HepG2 (cell line): ENCODE measurements around the gene SERINC5. TPM values are rescaled to one million over a fixed set of nuclear protein-coding genes. Genes with fewer than 3 reads are reported as not detected.

ENCODE experiments used
- ATAC-seq: fragments of 200-7000 bp; cut with Tn5 transposase; 3 replicates; pipeline ENCODE4 v1.9.1; 2020; ENCODE audit warnings: mild to moderate bottlenecking, moderate library complexity
- BruUV-seq: library from RNA; stranded (reverse); fragments of 400-500 nt; replicated peaks from 2 replicates; lab custom pipeline; 2021; lab: Mats Ljungman, UMichigan
- CTCF ChIA-PET: fragments of 300-600 bp; formaldehyde crosslinking; extraction: SDS; loops from one replicate; lab custom pipeline; 2021; ENCODE audit warnings: low total read pairs, inconsistent platforms, low intra/inter-chr PET ratio; lab: Yijun Ruan, JAX
- POLR2A ChIA-PET: fragments of 350-600 bp; sonication (Branson Sonifier 250); formaldehyde crosslinking; loops from one replicate; lab custom pipeline; 2020; ENCODE audit warnings: antibody characterized with exemption, inconsistent platforms; lab: Yijun Ruan, JAX
- DNase-seq: peaks from one replicate; pipeline ENCODE4 v3.0.0-alpha.2; 2015; ENCODE audit warnings: low spot score
- FAIRE-seq: peaks from 3 replicates; lab custom pipeline; 2011; peaks lifted over from hg19 to GRCh38; lab: Jason Lieb, UNC
- H2AFZ ChIP-seq: one replicate; pipeline ENCODE4 v1.6.1; 2011; ENCODE audit warnings: low read length, inconsistent platforms
- H3K27ac ChIP-seq: fragments of 300-600 bp; 3 replicates; pipeline ENCODE4 v1.8.0; 2011; ENCODE audit warnings: mixed run types, mild to moderate bottlenecking, mixed read lengths, low read length, inconsistent platforms; ENCODE audit not compliant: insufficient read depth; ENCODE audit errors: extremely low read length
- H3K27me3 ChIP-seq, 2 experiments: fragments of 200-600 bp in 1 of 2; 2 replicates in 1 of 2; 3 replicates in 1 of 2; pipeline versions ENCODE4 v1.6.0 to v1.8.0; 2011; ENCODE audit warnings: low read length in 2 of 2, mild to moderate bottlenecking in 2 of 2, moderate library complexity in 2 of 2, inconsistent platforms in 1 of 2; ENCODE audit not compliant: insufficient read depth in 2 of 2, control insufficient read depth in 1 of 2
- H3K36me3 ChIP-seq, 2 experiments: fragments of 200-600 bp in 1 of 2; replicated peaks in 1 of 2; 2 replicates in 1 of 2; 3 replicates in 1 of 2; pipeline versions ENCODE4 v1.5.1 to v1.8.0; 2011; ENCODE audit warnings: low read length in 2 of 2, inconsistent platforms in 1 of 2; ENCODE audit not compliant: insufficient read depth in 2 of 2, control insufficient read depth in 1 of 2
- H3K4me1 ChIP-seq: 2 replicates; pipeline ENCODE4 v1.5.1; 2012; ENCODE audit warnings: low read length, inconsistent platforms; ENCODE audit not compliant: insufficient read depth
- H3K4me2 ChIP-seq: 2 replicates; pipeline ENCODE4 v1.6.0; 2011; ENCODE audit warnings: low read depth, low read length, inconsistent platforms
- H3K4me3 ChIP-seq, 3 experiments: fragments of 200-600 bp in 1 of 3; sonication (generic), shearing (Covaris generic) in 1 of 3; replicated peaks in 1 of 3; 2 replicates each; pipeline ENCODE4 v1.5.1; 2011 to 2016; ENCODE audit warnings: low read length in 3 of 3, inconsistent platforms in 2 of 3, low read depth in 2 of 3, mild to moderate bottlenecking in 2 of 3, control low read depth in 1 of 3, mixed read lengths in 1 of 3; ENCODE audit not compliant: insufficient read depth in 1 of 3
- H3K79me2 ChIP-seq: one replicate; pipeline ENCODE4 v1.6.1; 2011; ENCODE audit warnings: low read length, inconsistent platforms; ENCODE audit not compliant: insufficient read depth
- H3K9ac ChIP-seq: 2 replicates; pipeline ENCODE4 v1.6.0; 2011; ENCODE audit warnings: mild to moderate bottlenecking, low read depth, low read length, inconsistent platforms; ENCODE audit not compliant: insufficient read depth
- H3K9me3 ChIP-seq: 2 replicates; pipeline ENCODE4 v1.5.1; 2012; ENCODE audit warnings: mild to moderate bottlenecking, low read length
- H4K20me1 ChIP-seq: 2 replicates; pipeline ENCODE4 v1.6.0; 2011; ENCODE audit warnings: inconsistent platforms, mild to moderate bottlenecking, low read length, moderate library complexity; ENCODE audit not compliant: insufficient read depth
- ATF5 ChIP-seq: sonication (generic); formaldehyde crosslinking; IDR thresholded peaks from 2 replicates; pipeline ENCODE4 v1.4.0; 2020; ENCODE audit warnings: mild to moderate bottlenecking, low read depth, missing genetic modification reagents
- CCAR2 ChIP-seq: fragments of 200-400 bp; formaldehyde crosslinking; optimal IDR thresholded peaks from 2 replicates; pipeline ENCODE3; 2018; ENCODE audit warnings: low read depth, mild to moderate bottlenecking, low read length, moderate library complexity
- EEA1 ChIP-seq: sonication (generic); formaldehyde crosslinking; IDR thresholded peaks from 2 replicates; pipeline ENCODE4 v1.5.1; 2020; ENCODE audit warnings: mild to moderate bottlenecking, missing genetic modification reagents, borderline replicate concordance
- FIP1L1 ChIP-seq: fragments of 200-400 bp; formaldehyde crosslinking; IDR thresholded peaks from 2 replicates; pipeline ENCODE4 v1.6.1; 2018; ENCODE audit warnings: low read depth, mild to moderate bottlenecking, low read length, moderate library complexity, borderline replicate concordance; ENCODE audit not compliant: insufficient read depth
- GATAD1 ChIP-seq: IDR thresholded peaks from 2 replicates; pipeline ENCODE4 v1.6.1; 2016; ENCODE audit warnings: missing genetic modification reagents, missing compliant biosample characterization
- HDAC6 ChIP-seq: fragments of 200-600 bp; sonication (generic); IDR thresholded peaks from 2 replicates; pipeline ENCODE4 v1.7.0; 2017; ENCODE audit warnings: mild to moderate bottlenecking, antibody characterized with exemption, low read length, low read depth
- POLR2AphosphoS2 ChIP-seq: IDR thresholded peaks from 2 replicates; pipeline ENCODE4 v1.6.1; 2011; ENCODE audit warnings: low read depth, low read length, improper control_type of control experiment
- RFX5 ChIP-seq: IDR thresholded peaks from 2 replicates; pipeline ENCODE4 v1.6.1; 2011; ENCODE audit warnings: low read depth, low read length, improper control_type of control experiment
- RNF219 ChIP-seq: sonication (generic); formaldehyde crosslinking; IDR thresholded peaks from 2 replicates; pipeline ENCODE4 v1.5.0; 2020; ENCODE audit warnings: mild to moderate bottlenecking, missing genetic modification reagents
- TBL1XR1 ChIP-seq: fragments of 150-350 bp; IDR thresholded peaks from 2 replicates; pipeline ENCODE4 v1.6.1; 2014; ENCODE audit warnings: borderline replicate concordance, low read length; ENCODE audit not compliant: partially characterized antibody
- WIZ ChIP-seq: sonication (generic); formaldehyde crosslinking; IDR thresholded peaks from 2 replicates; pipeline ENCODE4 v1.5.1; 2020; ENCODE audit warnings: mild to moderate bottlenecking, missing genetic modification reagents
- ZFX ChIP-seq: sonication (generic); formaldehyde crosslinking; IDR thresholded peaks from 2 replicates; pipeline ENCODE4 v1.4.0; 2020; ENCODE audit warnings: mild to moderate bottlenecking, low read depth, missing genetic modification reagents, moderate library complexity
- ZNF451 ChIP-seq: sonication (generic); formaldehyde crosslinking; IDR thresholded peaks from 2 replicates; pipeline ENCODE4 v1.5.0; 2020; ENCODE audit warnings: mild to moderate bottlenecking, missing genetic modification reagents
- ZNF790 ChIP-seq: sonication (generic); formaldehyde crosslinking; IDR thresholded peaks from 2 replicates; pipeline ENCODE4 v1.8.0; 2022; ENCODE audit warnings: missing genetic modification reagents, mild to moderate bottlenecking, borderline replicate concordance
- WGBS: methylation state at CpG from one replicate; pipeline ENCODE4 v1.1.6; 2017; ENCODE audit warnings: low lambda C conversion rate; 5-methylcytosine and 5-hydroxymethylcytosine counted together
- in situ Hi-C: cut with HindIII; loops from 2 replicates; pipeline ENCODE4 v1.10.0; 2017; ENCODE audit warnings: low pct_unique_long_range_greater_than_20kb; ENCODE audit not compliant: extremely low pct_ligation_motif_present
- intact Hi-C: fragments of 100-400 bp; cut with micrococcal nuclease; formaldehyde crosslinking; loops from one replicate; pipeline ENCODE4 v1.10.0; 2022; ENCODE audit not compliant: unreplicated experiment
- polyA plus RNA-seq, 8 experiments: library from polyadenylated mRNA; depleted of rRNA in 3 of 8; stranded (reverse) in 7 of 8; unstranded in 1 of 8; fragments of >200 nt; fragmentation: Illumina TruSeq in 4 of 8; extraction: Trizol in 4 of 8; gene quantifications; 2 replicates each; pipeline versions ENCODE4 v1.2.1 to v1.2.3, GENCODE V29; 2011 to 2016; ENCODE audit warnings: low read depth in 4 of 8, missing spikeins in 1 of 8, mixed read lengths in 1 of 8; ENCODE audit not compliant: insufficient read depth in 1 of 8
- total RNA-seq, 5 experiments: library from RNA; depleted of rRNA; stranded (reverse); fragments of >200 nt; fragmentation: Illumina TruSeq; extraction: Trizol; gene quantifications; 2 replicates each; pipeline ENCODE4 v1.2.3, GENCODE V29; 2016; ENCODE audit warnings: low read depth in 1 of 5

The SERINC5 gene
- total and polyA plus RNA-seq, 2 of the 13 experiments (the other 11 are each of a cell fraction or from before 2014, with no cell fraction given): 17.3 to 22.8 TPM

- CTCF ChIA-PET: no interaction called here
- peaks cover 0 to 6% of the 10 kb centered on the region in 2 experiments; a peak in 2 of 5 replicates for H3K36me3 ChIP-seq
- no peak overlapping the region for H3K27ac ChIP-seq
- peaks cover 42% of the 10 kb centered on the region for H3K79me2 ChIP-seq
- no peak for ATAC-seq
- POLR2A ChIA-PET: interaction anchor here (1.6 kb wide), 1 partner anchor 13 kb away, joined by 12 read pairs; no protein-coding TSS in a partner anchor
- peaks cover 57% of the 10 kb centered on the region for H3K4me1 ChIP-seq
- H2AFZ ChIP-seq: no peak overlapping the region
- DNase-seq: no peak
- FAIRE-seq: no peak
- H3K27me3 ChIP-seq: no peaks in the 10 kb centered on the region
- H3K4me3 ChIP-seq: no peak overlapping the region
- H3K9me3 ChIP-seq: no peaks in the 10 kb centered on the region
- in situ Hi-C loops: no loop called here
- H4K20me1 ChIP-seq: no peaks in the 10 kb centered on the region
- no TSS peak for BruUV-seq
- TF ChIP-seq ZNF451 (no peak), FIP1L1 (no peak), ATF5 (CRISPR knock-in tag) (no peak), HDAC6 (no peak), CCAR2 (no peak)
- H3K9ac ChIP-seq: no peak overlapping the region
- intact Hi-C loops: no loop called here
- H3K4me2 ChIP-seq: no peak overlapping the region
- 89% methylated on average over 3 of the region's 4 CpGs for WGBS
Measured at GRCh38 chr5:80191991-80192398, 63.9 kb downstream of the SERINC5 start.

GRCh38 chr5:80191397-80191796 is 64.5 kb downstream of the SERINC5 start:
- Histone ChIP-seq H3K4me2 (no peak overlapping the region), H3K9ac (no peak overlapping the region), H3K4me1 (peaks cover 63% of the 10 kb centered on the region), H3K27ac (no peak overlapping the region), H3K79me2 (peaks cover 43% of the 10 kb centered on the region), H3K4me3 (no peak overlapping the region), H3K9me3 (no peaks in the 10 kb centered on the region), H3K36me3 (peaks cover 0 to 6% of the 10 kb centered on the region in 2 experiments; a peak in 2 of 5 replicates), H2AFZ (no peak overlapping the region), H4K20me1 (no peaks in the 10 kb centered on the region), H3K27me3 (no peaks in the 10 kb centered on the region)
- FAIRE-seq (no peak), ATAC-seq (no peak), DNase-seq (no peak)
- intact Hi-C loops (no loop called here), in situ Hi-C loops (no loop called here)
- CTCF ChIA-PET: no interaction called here
- BruUV-seq: no TSS peak
- POLR2A ChIA-PET: no interaction called here
- 94% methylated on average over 4 of the region's 4 CpGs for WGBS
- TF ChIP-seq EEA1 (CRISPR knock-in tag) (no peak), RFX5 (no peak), WIZ (CRISPR knock-in tag) (no peak), ZNF790 (no peak), TBL1XR1 (no peak), ZFX (CRISPR knock-in tag) (no peak), RNF219 (CRISPR knock-in tag) (no peak), GATAD1 (no peak), POLR2AphosphoS2 (no peak)
